HG03135 (cell line): ENCODE data around the gene MAPK8IP3.
"Not testable (repeated sequence)": the region's sequence is repeated elsewhere in the genome, so short reads cannot be mapped to it uniquely, and the experiment has no call there.

Experiments used
- ATAC-seq: cut with Tn5 transposase; IDR thresholded peaks from one replicate; pipeline ENCODE4 v1.9.1; 2021; ENCODE audit warnings: mild to moderate bottlenecking, moderate library complexity; ENCODE audit not compliant: unreplicated experiment

MAPK8IP3 gene

GRCh38 chr16:1732071-1732470, 26.1 kb downstream of the MAPK8IP3 start:
- ATAC-seq, result no peak

DNA sequence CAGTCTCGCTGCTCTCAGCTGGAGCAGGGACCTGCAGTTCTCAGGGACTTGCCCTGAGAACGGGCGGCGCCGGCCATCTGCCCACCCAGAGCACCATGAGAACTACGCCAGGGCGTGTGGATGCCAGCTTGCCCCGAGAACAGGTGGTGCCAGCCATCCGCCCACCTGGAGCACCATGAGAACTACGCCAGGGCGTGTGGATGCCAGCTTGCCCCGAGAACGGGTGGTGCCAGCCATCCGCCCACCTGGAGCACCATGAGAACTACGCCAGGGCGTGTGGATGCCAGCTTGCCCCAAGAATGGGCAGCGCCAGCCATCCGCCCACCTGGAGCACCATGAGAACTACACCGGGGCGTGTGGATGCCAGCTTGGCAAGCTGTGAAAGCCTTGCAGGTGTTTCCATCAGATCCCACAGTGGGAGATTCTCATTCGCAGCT, 26.6 kb downstream of the MAPK8IP3 start:
- not testable (repeated sequence) for ATAC-seq

GRCh38 chr16:1734123-1734522, 28.1 kb downstream of the MAPK8IP3 start:
- ATAC-seq, result no peak

DNA sequence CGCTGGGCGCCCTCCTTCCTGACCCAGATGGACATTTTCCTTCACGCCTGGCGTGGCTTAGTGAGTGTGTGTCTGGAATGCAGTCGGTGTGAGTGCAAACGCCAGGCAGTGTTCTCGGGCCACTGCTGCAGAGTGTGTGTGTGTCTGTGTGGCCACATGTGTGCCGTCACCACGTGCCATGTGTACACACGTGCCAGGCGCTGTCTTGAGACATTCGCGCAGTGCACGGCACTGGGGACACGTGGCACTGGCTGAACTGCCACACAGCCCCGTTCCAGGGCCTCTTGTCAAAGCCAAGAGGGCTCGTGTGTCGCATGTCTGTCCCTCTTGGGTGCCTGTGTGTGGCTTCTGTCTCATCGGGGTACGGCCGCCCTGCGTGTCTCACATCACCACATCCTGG, 28.8 kb downstream of the MAPK8IP3 start:
- no peak for ATAC-seq

DNA sequence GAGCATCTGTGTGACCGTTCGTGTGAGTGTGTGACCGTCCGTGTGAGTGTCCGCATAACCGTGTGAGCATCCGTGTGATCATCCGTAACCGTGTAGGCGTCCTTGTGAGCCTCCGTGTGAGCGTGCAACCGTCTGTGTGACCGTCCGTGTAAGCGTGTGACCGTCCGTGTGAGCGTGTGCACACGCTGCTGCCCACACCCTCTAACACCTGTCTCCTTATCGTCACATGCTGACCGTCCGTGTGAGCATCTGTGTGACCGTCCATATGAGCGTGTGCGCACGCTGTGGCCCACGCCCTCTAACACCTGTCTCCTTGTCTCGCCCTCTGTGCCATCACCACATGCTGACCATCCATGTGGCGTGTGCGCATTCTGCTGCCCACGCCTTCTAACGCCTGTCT, 34.2 kb downstream of the MAPK8IP3 start:
- ATAC-seq, result no peak

DNA sequence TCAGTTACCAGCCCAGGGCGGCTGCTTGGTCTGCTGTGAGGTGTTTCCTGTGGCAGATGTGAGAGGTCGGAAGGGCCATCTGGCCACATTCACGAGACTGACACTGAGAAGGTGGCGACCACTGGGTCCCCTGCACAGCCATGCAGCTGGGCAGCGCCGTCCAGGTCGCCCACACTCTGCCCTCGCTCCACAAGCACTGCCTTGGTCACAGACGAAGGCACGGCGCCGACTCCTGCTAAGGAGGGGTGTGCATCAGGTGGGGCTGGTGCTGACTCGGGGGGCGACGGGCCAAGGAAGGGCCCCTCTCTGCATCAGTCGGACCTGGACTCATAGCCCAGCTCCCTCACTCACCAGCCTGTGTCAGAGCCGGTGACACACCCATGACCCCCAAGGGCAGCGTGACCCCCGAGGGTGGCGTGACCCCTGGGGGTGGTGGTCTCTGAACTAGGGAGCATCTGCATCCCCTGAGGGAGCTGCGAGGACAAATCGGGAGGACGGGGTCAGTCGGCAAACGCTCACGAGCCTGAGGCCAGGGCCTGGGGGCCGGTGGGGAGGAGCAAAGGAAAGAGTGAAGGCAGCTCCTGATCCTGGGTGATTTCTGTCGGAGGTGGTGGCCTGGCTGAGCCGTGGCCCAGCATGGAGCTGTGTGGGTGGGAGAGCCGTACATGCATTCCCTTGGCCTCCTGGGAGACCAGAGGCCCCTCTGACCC, 34.9 kb downstream of the MAPK8IP3 start:
- ATAC-seq, result no peak

DNA sequence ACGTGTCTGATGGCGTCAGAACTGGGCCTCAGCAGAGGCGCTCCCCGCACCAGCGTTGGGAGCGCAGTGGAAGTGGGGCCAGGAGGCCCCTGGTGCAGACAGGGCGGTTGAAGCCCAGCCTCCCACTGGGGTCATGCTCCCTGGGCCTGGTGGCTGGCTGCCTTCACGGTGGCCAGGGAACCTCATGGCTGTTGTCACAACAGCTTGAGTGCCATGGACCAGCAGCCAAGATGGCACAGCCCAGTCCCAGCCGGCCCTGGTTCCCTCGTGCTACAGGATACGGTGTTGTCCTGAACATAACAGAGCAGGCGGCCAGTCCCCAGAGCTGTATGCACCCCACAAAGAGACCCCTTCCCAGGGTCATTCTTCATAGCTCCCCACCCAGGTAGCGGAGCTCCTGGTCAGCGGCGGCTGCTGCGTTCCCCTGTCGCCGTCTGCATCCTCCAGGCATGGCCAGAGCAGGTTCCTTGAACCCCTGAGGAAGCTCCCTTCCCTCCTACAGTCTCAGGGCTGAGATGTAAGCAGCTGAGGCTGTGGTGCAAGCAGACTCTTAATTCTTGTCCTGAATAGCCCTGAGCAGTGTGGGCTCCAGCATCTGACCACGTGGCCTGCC, 35.7 kb downstream of the MAPK8IP3 start:
- ATAC-seq, result no peak

GRCh38 chr16:1743376-1744337, 37.7 kb downstream of the MAPK8IP3 start:
- no peak for ATAC-seq

DNA sequence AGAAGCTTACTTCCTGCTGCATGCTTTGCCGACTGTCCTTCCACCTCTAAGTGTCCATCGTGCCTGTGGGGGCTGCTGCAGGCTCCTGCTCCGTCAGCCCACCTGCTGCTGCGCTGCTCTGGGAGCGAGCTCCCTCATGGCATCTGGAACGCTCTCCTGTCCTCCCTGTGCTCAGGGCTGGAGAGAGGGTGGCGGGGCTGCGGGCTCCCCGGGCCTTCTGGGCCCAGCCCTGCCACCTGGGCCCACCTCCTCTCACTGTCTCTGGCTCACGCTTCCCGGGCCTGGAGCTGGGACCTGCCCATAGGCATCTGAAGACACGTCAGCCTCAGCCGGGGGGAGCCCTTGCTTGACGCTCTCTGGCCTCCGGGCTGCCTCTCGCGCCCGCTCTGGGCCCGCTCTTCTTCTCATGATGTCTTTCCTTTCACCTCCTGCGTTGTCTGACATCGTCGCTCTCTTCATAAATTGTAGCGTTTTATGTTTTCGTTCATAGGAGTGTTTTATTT, 38.4 kb downstream of the MAPK8IP3 start:
- no peak for ATAC-seq

DNA sequence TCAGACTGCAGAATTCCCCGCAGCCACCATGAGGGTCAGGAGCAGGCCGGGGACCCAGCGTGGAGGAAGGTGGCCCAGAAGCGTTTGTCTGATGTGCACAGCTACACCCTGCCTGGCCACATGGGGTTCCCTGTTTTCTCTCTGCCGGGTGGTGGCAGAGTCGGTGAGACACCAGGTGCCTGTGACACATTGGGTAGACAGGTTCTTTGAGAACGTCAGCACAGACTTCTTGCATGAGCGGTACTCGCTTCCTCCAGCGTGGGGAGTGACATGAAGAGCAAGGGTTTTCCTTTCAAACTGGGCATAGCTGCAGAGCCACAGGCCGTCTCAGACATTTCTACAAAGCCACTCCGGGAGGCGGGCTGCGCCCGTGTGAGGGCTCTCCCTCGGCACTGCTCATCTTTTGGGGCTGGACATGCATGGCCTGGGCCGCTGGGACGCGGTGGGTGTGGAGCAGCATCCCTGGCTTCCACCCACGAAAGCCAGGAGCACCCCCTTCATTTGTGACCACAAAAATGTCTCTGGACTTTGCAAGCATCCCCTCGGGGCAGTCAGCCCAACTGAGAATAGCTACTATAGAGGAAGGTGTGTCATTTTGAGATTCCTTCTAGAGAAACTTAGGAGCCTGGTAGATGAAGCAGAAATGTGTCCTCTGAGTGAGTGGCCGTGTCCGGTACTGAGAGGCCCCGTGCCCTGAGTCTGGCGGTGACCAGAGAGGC, 39.3 kb downstream of the MAPK8IP3 start:
- no peak for ATAC-seq

- no peak for ATAC-seq
Measured at GRCh38 chr16:1745900-1746692, 40.1 kb downstream of the MAPK8IP3 start.

DNA sequence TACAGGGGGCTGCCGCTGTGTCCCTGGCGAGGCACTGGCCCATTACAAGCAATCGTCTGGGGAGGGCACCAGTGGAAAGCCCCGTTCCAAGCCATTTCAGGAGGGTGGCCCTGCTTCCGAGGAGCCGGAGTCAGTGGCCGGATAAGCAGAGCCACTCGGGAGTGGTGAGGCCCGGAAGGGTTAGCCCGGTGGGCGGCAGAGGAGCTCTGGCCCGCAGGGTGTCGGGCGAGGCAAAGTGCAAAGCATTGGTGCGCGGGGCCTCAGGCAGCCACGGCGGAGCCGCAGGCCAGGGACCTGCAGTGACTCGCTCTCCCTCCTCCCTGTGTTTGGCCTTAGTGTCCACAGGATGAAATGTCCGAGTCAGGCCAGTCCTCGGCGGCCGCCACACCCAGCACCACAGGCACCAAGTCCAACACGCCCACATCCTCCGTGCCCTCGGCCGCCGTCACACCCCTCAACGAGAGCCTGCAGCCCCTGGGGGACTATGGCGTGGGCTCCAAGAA, 40.7 kb downstream of the MAPK8IP3 start:
- ATAC-seq, result no peak

DNA sequence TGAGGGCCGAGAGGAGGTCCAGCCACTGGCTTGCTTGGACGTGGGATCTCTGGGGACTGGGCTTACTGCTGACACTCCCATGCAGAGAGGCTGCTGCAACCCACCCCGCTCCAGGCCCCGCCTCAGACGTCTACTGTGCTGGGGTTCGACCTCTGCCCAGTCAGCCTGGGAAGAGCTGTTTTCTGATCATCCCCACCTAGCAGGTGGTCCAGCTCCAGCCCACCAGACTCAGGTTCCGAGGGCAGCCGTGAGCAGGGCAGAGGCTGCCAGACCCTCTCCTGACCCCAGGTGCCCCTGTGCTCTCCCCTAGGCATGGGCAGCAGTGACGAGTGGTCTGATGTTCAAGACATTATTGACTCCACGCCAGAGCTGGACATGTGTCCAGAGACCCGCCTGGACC, 41.9 kb downstream of the MAPK8IP3 start:
- no peak for ATAC-seq

- no peak for ATAC-seq
Measured at GRCh38 chr16:1749152-1750117, 43.4 kb downstream of the MAPK8IP3 start.

DNA sequence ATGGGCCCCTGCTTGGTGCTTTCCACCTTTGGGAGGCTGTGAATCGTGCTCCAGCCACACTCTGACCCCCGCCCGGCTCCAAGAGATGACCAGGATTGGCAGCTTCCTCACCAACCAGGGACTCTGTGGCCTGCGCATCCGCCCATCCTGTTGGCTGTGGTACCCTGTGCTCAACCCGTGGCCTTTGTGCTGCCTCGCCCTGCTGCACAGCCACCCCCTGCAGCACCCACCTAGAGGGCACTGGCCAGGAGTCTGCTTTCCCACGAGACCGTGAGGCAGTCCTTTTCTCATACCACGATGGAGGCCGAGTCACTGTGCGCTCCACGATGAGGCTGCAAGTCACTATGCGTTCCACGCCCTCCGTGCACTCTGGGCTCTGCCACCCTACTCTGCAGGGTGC, 46.0 kb downstream of the MAPK8IP3 start:
- no peak for ATAC-seq

GRCh38 chr16:1752853-1753252, 46.9 kb downstream of the MAPK8IP3 start:
- no peak for ATAC-seq

DNA sequence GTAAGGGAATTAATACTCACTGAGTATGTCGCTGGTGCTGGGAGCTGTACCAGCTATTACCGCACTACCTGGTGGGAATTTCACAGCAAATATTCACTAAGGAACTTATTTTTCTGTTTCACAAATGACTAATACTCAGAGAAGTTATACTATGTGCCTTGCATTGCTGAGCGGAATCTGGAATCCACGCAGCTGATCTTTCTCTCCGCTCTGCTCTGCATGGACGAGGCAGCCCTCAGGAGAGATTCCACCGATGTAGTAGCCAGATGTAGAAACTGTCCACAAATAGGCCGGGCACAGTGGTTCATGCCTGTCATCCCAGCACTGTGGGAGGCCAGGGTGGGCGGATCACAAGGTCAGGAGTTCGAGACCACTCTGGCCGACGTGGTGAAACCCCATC, 48.2 kb downstream of the MAPK8IP3 start:
- no peak for ATAC-seq

DNA sequence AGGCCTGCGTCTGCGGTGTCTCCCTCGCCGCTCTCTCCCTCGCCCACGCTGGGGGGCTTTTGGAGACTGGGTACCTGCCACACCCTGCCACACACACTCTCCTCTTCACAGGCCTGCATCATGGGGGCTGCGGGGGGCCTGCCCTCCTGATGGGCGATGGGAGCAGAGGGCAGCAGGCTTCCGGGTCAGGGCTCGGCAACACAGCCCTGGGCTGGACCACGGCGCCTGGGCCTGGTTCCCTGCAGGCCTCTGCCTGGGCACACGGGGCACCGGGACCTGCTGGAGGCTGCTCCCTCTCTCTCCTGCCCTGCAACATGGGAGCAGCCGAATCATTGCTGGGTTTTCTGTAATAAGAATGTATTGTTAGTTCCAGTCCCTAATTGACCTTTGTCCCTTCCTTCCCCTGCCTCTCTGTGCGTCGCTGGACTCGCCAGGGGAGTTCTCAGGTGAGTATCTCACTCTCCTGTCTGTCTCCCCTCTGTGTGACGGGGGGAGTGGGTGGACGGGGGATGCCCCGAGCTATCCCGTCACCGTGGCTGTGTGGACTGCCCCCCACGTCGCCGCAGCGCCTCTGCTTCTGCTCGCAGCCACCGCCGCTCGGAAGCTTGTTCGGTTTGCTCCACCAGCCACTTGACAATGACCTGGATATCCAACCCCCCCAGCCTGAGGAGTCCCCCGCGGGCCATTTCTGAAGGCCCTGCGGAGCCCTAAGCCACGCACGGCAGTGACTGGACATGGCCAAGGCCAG, 51.9 kb downstream of the MAPK8IP3 start:
- ATAC-seq, result no peak
